COLO829 (cell line): ENCODE measurements around the gene TLR10.
"Not testable (repeated sequence)": the region's sequence is repeated elsewhere in the genome, so short reads cannot be mapped to it uniquely, and the experiment has no call there.

ENCODE experiments used
- DNase-seq: peaks from one replicate; pipeline ENCODE4 v3.0.0; 2012; ENCODE audit warnings: low spot score

The TLR10 gene

DNA sequence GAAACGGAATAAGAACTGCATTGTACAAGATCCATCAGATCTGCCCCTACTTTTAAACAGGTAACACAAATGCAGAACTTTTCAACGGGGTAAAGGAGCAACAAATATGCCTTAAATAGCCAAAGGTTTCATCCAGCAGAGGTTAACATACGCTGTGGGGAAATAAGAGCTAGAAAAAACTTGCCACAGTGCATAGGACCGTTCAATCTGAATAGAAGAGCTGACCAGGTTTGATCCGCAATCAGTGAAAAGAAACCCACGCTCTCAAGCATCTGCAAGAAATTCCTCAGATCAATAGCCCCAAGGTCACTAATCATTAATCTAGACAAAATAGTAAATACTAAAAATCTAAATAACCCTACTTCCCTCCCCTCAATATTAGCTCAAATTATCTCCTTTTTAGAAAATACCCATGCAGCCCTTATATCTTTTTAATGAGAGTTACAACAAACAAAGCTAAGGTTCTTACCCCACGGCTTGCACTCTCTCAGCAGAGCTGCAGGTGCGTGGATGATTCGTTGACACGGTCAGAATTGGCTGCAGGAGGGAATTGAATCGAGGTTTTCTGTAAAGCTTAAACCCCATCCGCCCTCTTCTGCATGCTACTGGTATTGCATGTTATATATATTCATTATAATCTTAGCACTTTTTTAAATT is at the start of gene TLR10:
TLR10 (minus strand) TSS at position 539 of the 657 bp plus-strand sequence. CDS start 7,400 bp downstream, outside the sequence.
- no peak for DNase-seq

DNA sequence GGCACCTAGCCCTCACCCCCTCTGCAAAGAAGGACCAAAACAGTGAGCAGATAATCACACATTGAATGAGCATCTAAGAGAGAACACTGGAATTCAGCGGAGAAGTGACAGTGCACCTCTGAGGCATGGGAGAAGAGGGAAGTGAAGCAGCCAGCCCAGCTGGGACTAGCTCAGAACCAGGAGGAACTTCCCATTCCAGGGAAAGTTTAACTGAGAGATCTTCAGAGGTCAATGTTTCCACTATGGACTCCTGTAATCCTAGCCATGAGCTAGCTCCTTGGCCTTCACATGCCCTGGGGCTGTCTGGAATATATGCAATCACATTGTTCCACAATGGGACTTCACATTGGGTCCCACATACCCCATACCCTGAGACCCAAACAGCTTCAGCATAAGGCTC is 49.4 kb upstream of the TLR10 start:
- no peak for DNase-seq

GRCh38 chr4:38831653-38832052 is 48.9 kb upstream of the TLR10 start:
- no peak for DNase-seq

- peak; percentile 71 for DNase-seq
These were observed 46.4 kb upstream of the TLR10 start for GRCh38 chr4:38829237-38829636.

DNA sequence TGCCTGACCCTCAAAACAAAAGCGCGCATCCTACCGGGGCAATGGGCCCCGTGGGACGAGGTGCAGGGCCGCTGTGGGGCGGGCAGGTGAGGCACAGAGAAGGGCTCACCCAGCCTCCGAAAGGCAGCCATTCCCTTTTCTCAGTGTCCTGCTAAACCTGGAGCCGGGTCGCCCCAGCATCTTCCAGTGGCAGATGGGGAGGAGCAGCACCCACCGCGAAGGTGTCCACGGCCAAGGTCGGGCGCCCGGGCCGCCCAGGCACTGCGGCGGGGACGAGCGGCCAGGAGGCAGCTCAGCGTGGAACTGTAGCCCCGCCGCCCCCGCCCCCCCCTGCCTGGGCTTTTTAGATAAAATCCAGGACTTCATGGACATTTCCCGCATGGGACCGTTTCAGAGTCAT is 41.0 kb upstream of the TLR10 start:
- no peak for DNase-seq

GRCh38 chr4:38822748-38823303 is 40.0 kb upstream of the TLR10 start:
- DNase-seq, result no peak

DNA sequence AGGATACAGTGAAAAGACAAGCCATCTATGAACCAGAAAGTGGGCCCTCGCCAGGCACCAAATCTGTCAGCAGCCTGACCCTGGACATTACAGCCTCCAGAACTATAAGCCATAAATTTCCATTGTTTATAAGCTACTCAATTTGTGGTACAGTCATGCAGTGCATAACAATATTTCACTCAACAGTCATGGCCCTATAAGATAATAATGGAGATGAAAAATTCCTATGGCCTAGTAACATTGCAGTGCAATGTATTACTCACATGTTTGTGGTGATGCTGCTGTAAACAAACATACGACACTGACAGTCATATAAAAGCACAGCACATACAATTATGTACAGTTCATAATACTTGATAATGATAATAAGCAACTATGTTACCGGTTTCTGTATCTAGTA is 38.9 kb upstream of the TLR10 start:
- DNase-seq, result no peak

- DNase-seq, result peak; percentile 59
These were observed 37.7 kb upstream of the TLR10 start for GRCh38 chr4:38820329-38821061.

DNA sequence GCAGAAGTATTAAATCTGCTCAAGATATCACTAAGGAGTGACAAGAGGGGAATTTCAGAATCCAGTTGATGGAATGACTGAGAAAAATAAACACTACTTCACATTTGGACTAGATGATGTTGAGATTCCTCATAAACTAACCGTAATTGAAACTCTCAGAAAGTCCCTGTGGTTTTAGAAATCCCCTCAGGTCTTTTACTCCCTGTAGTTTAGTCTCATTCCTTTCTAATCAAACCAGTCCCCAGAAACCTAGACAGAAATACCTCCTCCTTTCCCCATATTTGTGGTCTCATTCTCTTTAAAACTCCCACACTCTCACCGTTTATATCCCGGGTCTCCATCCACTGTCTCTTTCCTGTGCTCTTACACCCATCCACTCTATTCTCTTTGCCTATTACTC is 36.8 kb upstream of the TLR10 start:
- no peak for DNase-seq

GRCh38 chr4:38818441-38818976 is 35.7 kb upstream of the TLR10 start:
- DNase-seq, result peak; percentile 49

- DNase-seq, result no peak
These were observed 33.3 kb upstream of the TLR10 start for GRCh38 chr4:38815885-38816782.

DNA sequence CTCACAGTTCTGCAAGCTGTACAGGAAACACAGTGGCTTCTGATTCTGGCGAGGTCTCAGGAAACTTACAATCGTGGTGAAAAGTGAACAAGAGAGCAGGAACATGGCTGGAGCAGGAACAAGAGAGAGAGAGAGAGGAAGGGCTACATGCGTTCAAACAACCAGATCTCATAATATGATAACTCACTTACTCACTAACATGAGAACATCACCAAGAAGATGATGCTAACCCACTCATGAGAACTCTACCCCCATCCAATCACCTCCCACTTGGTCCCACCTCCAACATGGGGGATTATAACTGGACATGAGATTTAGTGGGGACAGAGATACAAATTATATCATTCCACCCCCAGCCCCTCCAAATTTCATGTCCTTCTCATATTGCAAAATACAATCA is 31.6 kb upstream of the TLR10 start:
- DNase-seq, result no peak

DNA sequence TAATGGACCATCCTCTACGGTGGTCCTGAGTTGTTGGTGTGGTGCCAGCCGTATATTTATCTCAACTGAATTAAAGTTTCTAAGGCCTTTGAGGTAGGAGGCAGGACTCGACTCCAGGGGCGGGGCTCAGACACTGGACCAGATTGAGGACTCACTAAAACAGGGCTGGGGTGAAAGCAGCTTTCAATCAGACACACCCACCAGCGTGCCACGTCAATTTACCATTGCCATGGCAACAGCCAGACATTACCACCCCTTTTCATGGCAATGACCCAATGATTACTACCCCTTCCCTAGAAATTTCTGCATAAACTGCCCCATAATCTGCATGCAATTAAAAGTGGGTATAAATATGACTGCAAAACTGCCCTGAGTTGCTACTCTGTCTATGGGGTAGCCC is 28.5 kb upstream of the TLR10 start:
- no peak for DNase-seq

DNA sequence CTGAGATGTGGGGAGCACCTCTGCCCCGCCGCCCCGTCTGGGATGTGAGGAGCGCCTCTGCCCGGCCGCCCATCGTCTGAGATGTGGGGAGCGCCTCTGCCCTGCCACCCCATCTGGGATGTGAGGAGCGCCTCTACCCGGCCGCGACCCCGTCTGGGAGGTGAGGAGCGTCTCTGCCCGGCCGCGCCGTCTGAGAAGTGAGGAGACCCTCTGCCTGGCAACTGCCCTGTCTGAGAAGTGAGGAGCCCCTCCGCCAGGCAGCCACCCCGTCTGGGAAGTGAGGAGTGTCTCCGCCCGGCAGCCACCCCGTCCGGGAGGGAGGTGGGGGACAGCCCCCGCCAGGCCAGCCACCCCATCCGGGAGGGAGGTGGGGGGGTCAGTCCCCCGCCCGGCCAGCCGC is 24.7 kb upstream of the TLR10 start:
- not testable (repeated sequence) for DNase-seq

DNA sequence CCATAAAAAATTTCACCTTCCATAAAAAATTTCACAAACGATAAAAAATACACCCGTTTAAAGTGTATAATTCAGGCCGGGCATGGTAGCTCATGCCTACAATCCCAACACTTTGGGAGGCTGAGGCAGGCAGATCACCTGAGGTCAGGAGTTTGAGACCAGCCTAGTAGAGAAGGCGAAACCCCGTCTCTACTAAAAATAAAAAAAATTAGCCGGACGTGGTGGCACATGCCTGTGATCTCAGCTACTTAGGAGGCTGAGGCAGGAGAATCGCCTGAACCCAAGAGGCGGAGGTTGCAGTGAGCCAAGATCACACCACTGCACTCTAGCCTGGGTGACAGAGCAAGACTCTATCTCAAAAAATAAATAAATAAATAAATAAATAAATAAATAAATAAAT is 23.5 kb upstream of the TLR10 start:
- not testable (repeated sequence) for DNase-seq

- DNase-seq, result no peak
These were observed 22.8 kb upstream of the TLR10 start for GRCh38 chr4:38805530-38806145.

- DNase-seq, result no peak
These were observed 22.0 kb upstream of the TLR10 start, which contains the start of gene TLR1 for GRCh38 chr4:38804654-38805295. Gene TLR1 (minus strand): TSS chr4:38804791. CDS start chr4:38798831, 5,960 bp downstream.

DNA sequence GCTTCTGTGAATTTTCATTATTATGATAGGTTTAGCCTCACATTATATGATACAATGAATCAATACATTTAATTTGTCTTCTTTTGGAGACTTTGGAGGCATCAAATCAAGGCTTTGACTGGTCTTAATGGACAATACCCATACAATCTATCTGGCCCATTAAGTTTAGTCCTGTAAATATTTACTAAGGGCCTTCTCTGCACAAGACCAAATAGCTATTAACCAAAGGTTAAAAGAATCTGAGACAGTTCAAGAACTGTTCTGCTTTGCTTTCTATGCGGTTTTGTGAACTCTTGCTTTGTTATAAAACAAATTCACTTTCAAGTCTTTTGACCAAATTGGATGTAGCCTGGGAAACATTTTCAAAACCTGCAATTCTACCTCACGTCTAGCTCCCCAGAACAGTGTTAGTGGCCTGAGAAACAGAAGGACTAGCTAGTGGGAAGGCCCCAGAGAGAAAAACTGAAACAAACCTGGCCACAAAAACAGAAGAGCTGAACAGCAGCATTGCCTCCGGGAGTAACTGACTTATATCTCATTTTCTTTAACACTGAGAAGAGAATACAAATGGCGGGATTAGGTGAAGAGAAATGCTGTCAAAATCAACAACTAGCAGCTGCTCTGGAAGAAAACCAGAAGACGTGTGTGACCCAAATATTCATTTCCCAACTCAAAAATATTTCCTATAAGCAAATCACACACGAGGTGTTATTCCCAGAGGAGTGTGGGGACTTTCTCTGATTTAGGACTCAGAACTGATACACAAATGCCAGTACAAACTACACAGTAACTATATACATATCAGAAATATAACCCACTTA is 21.3 kb upstream of the TLR10 start:
- DNase-seq, result no peak

- no peak for DNase-seq
These were observed 20.0 kb upstream of the TLR10 start for GRCh38 chr4:38802561-38803355.
